GM13976 (cell line): ENCODE results near the gene YJEFN3.

Experiments
- DNase-seq: peaks from one replicate; pipeline ENCODE4 v3.0.0; 2012; ENCODE audit warnings: low spot score
- CTCF ChIP-seq: IDR thresholded peaks from 2 replicates; pipeline ENCODE4 v1.5.1; 2012; ENCODE audit warnings: borderline replicate concordance, mild to moderate bottlenecking; ENCODE audit not compliant: insufficient read depth; ENCODE audit errors: extremely low read depth, missing control alignments, control extremely low read depth
- in situ Hi-C: fragments of 300-500 bp; cut with MboI; formaldehyde crosslinking; loops from one replicate; pipeline ENCODE4 v1.12.0; 2022; ENCODE audit warnings: low sequenced_read_pairs, mixed read lengths, inconsistent platforms; ENCODE audit not compliant: unreplicated experiment

Gene YJEFN3

DNA sequence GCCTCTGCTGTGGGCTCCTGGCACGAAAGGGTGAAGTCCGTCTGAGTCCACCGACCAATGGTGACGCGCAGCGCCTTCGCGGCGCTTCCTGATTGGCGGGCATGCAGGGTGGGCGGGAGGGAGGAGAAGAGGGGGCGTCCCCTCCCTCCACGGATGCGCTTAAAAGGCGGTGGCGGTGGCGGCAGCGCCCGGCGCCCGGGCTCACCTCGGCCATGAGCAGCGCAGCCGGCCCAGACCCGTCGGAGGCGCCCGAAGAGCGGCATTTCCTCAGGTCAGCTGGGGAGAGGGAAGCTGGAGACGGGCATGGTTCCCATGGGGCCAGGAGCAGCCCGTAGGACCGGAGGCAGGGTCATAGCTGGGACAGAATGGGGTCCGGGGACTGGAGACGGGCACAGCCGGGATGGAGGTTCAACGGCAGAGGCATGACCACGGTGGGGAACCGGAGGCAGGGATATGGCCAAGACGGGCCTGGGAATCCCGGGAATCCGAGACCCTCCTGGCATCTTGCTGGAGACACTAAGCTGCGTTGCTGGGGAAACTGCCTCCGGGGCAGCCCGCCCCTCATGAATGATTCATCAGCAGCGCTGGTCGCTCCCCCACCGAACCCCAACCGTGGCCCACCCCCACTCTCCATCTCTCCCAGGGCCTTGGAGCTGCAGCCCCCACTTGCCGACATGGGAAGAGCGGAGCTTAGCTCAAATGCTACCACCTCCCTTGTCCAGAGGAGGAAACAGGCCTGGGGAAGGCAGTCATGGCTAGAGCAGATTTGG, at the start of gene YJEFN3:
YJEFN3 (plus strand) TSS at position 191 of the 770 bp plus-strand sequence; CDS start at position 213, 22 bp downstream.
- in situ Hi-C loops: loop anchor here (25.0 kb wide), 1 partner anchor 758 kb away; no protein-coding TSS in a partner anchor
- TF ChIP-seq CTCF: no peak
- DNase-seq: no peak

DNA sequence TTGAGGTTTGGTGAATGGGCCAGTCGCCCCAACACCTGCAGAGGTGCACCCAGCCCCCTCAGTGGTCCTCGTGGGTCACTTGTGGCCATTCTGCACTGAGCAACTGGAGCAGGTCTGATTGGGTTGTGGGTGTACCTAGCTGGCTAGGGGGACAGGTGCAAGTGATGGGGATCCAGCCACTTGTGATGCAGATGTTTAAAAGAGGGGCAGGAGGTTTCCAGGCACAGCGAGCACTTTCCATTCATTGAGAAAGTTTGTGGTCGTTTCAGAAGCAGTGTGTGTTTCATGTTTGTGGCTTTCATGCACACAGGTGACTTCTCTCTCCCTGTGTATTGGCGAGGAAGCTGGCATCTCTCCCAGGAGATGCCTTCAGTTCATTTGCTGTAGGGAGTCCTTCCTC, 48.0 kb upstream of the YJEFN3 start:
- TF ChIP-seq CTCF: no peak
- DNase-seq: no peak
- in situ Hi-C loops: loop anchor here (10.0 to 25.0 kb wide), 2 partner anchors 86 to 293 kb away; partner anchors contain the start of genes BORCS8 and RFXANK

DNA sequence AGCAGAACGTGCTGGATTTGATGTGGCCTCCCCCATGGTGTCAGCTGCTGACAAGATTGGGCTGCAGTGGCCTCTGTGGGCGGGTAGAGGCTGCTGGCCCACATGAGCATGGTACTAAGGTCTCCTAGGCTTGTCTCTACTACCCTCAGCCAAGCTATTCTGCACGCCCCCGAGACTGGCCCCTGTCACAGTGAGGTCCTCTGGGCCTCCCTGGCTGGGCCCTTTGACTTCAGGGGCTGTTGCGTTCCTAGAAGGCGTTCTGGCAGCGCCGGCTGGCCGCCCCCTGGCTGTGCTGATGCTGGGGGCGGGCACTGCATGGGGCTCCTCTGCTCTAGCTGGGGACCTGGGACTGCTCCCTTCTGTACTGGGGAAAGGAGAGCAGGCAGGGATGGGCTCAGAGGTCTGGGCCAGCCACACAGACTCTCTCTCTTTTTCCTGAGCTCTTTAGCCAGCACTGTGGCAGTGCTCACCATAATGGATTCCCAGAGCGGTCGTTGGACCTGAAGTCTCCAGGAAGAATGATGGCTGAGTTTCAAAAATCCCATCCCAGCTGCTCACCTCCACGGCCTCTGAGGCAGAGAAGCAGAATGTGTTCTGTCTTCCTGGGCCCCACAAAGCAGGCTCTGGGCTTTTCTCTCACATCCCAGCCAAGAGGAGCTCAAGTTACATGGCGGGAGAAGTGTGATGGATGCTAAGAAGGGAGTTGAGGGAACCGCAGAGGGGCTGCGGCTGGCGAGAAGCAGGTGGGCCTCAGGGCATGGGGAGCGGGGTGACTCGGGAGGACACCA, 45.7 kb upstream of the YJEFN3 start:
- DNase-seq: no peak
- no peak for TF ChIP-seq CTCF
- in situ Hi-C loops: loop anchor here (10.0 to 25.0 kb wide), 2 partner anchors 88 to 296 kb away; partner anchors contain the start of genes BORCS8 and RFXANK

DNA sequence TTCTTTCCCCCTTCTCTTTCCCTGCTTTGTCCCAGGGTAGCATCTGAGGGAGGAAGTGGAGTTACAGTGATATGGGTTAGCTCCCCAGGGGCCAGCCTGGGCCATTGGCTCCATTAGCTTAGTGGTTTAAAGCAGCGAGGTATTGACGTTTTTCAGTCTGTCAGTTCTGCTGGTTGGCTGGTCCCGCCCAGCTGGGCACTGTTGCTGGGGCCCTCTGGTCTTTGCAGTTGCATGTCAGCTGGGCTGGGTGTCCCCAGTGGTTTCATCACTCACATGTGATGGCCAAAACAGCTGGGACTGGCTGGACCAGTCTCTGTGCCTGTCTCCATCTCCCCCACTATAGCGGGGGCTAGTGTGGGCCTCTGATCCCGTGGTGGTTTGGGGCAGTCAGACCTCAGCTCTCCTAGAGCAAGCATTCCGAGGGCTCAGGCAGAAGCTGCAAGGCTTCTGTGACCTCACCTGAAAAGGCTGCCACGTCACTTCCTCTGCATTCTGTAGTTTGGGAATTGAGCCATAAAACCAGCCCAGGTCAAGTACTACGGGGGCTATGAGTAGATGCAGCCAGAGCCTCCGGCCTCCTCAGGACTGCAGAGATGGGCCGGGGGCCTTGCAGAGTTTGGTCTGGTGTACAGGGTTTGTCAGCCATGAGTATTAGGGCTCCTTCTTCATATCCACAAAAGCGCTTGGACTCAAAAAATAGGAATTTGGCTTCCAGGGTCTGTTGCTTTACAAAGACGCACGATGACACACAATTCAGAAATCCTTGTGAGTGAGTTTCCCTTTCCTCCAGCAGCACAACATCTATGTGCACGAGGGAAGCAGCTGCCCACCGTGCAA, 43.3 kb upstream of the YJEFN3 start:
- TF ChIP-seq CTCF: no peak
- no peak for DNase-seq

GRCh38 chr19:19485998-19486290, 42.8 kb upstream of the YJEFN3 start:
- in situ Hi-C loops: loop anchor here (10.0 to 25.0 kb wide), 2 partner anchors 91 to 299 kb away; partner anchors contain the start of genes BORCS8 and RFXANK
- no peak for DNase-seq

More for the DNA sequence above, 43.3 kb upstream of the YJEFN3 start:
- in situ Hi-C loops: loop anchor here (10.0 to 25.0 kb wide), 2 partner anchors 91 to 298 kb away; partner anchors contain the start of genes BORCS8 and RFXANK

More at GRCh38 chr19:19485998-19486290, 42.8 kb upstream of the YJEFN3 start:
- TF ChIP-seq CTCF: no peak
